GM23338 (cell line): ENCODE measurements around the gene PICALM. TPM values are rescaled to one million over a fixed set of nuclear protein-coding genes. Genes with fewer than 3 reads are reported as not detected.

Source experiments
- ATAC-seq: fragments of 200-7000 bp; cut with Tn5 transposase; 3 replicates; pipeline ENCODE4 v1.9.1; 2020
- DNase-seq: peaks from one replicate; pipeline ENCODE4 v3.0.0-alpha.2; 2015; ENCODE audit warnings: low spot score
- H2AFZ ChIP-seq: fragments of 200-600 bp; sonication (generic); 2 replicates; pipeline ENCODE4 v1.8.0; 2016; ENCODE audit warnings: antibody characterized with exemption, mild to moderate bottlenecking, moderate library complexity
- H3F3A ChIP-seq: fragments of 200-600 bp; sonication (generic); replicated peaks from 2 replicates; pipeline ENCODE4 v1.8.0; 2017; ENCODE audit warnings: antibody characterized with exemption, mixed run types, low read depth
- H3K27ac ChIP-seq: fragments of 200-600 bp; sonication (generic); 2 replicates; pipeline ENCODE4 v1.6.1; 2016; ENCODE audit warnings: low read depth
- H3K27me3 ChIP-seq: fragments of 200-600 bp; sonication (generic); 2 replicates; pipeline ENCODE4 v1.8.0; 2016; ENCODE audit warnings: mild to moderate bottlenecking, mixed run types, moderate library complexity; ENCODE audit not compliant: insufficient read depth
- H3K36me3 ChIP-seq: fragments of 200-600 bp; sonication (generic); 2 replicates; pipeline ENCODE4 v1.8.0; 2016; ENCODE audit warnings: mild to moderate bottlenecking; ENCODE audit not compliant: insufficient read depth
- H3K4me1 ChIP-seq: fragments of 200-600 bp; sonication (generic); 2 replicates; pipeline ENCODE4 v1.8.0; 2016; ENCODE audit warnings: mild to moderate bottlenecking, moderate library complexity; ENCODE audit not compliant: insufficient read depth
- H3K4me2 ChIP-seq: fragments of 200-600 bp; sonication (generic); 2 replicates; pipeline ENCODE4 v1.7.1; 2017; ENCODE audit warnings: mixed run types
- H3K4me3 ChIP-seq: fragments of 200-600 bp; sonication (generic); 2 replicates; pipeline ENCODE4 v1.6.1; 2016; ENCODE audit warnings: mixed run types
- H3K79me2 ChIP-seq: fragments of 200-600 bp; sonication (generic); replicated peaks from 2 replicates; pipeline ENCODE4 v1.8.0; 2017; ENCODE audit warnings: mild to moderate bottlenecking; ENCODE audit not compliant: insufficient read depth
- H3K9me2 ChIP-seq: fragments of 200-600 bp; sonication (generic); 2 replicates; pipeline ENCODE4 v1.8.0; 2017; ENCODE audit not compliant: insufficient read depth
- H4K20me1 ChIP-seq: fragments of 200-600 bp; sonication (generic); replicated peaks from 2 replicates; pipeline ENCODE4 v1.8.0; 2017; ENCODE audit warnings: mild to moderate bottlenecking; ENCODE audit not compliant: insufficient read depth
- H3K27ac Mint-ChIP-seq: 2 replicates; pipeline ENCODE4 v1.8.0; 2020; ENCODE audit warnings: inconsistent platforms, mild to moderate bottlenecking, moderate library complexity, mixed read lengths
- H3K27me3 Mint-ChIP-seq: 3 replicates; pipeline ENCODE4 v1.8.0; 2022; ENCODE audit warnings: low read depth, mild to moderate bottlenecking, moderate library complexity, mixed read lengths, inconsistent platforms; ENCODE audit not compliant: insufficient read depth, poor library complexity
- H3K36me3 Mint-ChIP-seq: 3 replicates; pipeline ENCODE4 v1.8.0; 2021; ENCODE audit warnings: low read depth, mild to moderate bottlenecking, inconsistent platforms, moderate library complexity, mixed read lengths
- H3K4me1 Mint-ChIP-seq: 3 replicates; pipeline ENCODE4 v1.8.0; 2020; ENCODE audit warnings: mild to moderate bottlenecking, inconsistent platforms, mixed read lengths
- H3K4me3 Mint-ChIP-seq: 3 replicates; pipeline ENCODE4 v1.8.0; 2021; ENCODE audit warnings: moderate library complexity, mild to moderate bottlenecking, inconsistent platforms, mixed read lengths
- H3K9me3 Mint-ChIP-seq: 3 replicates; pipeline ENCODE4 v1.8.0; 2020; ENCODE audit warnings: moderate library complexity, mild to moderate bottlenecking, inconsistent platforms, mixed read lengths
- CREB1 ChIP-seq: fragments of 250-450 bp; sonication (Bioruptor Pico); IDR thresholded peaks from 2 replicates; pipeline ENCODE4 v1.5.0; 2020; ENCODE audit warnings: low read depth, mild to moderate bottlenecking, moderate library complexity
- EZH2phosphoT487 ChIP-seq: fragments of 200-600 bp; sonication (generic); IDR thresholded peaks from one replicate; pipeline ENCODE4 v1.8.1; 2018; ENCODE audit warnings: antibody characterized with exemption; ENCODE audit not compliant: unreplicated experiment
- JUNB ChIP-seq: IDR thresholded peaks from one replicate; pipeline ENCODE4 v1.6.1; 2016; ENCODE audit warnings: antibody characterized with exemption; ENCODE audit not compliant: unreplicated experiment
- STAT1 ChIP-seq: IDR thresholded peaks from one replicate; pipeline ENCODE4 v1.6.1; 2016; ENCODE audit warnings: antibody characterized with exemption; ENCODE audit not compliant: unreplicated experiment
- ZNF331 ChIP-seq: fragments of 250-450 bp; sonication (Bioruptor Pico); IDR thresholded peaks from 2 replicates; pipeline ENCODE4 v1.5.0; 2020; ENCODE audit warnings: low read depth, mild to moderate bottlenecking, moderate library complexity
- polyA plus RNA-seq: library from polyadenylated mRNA; unstranded; fragments of >200 nt; fragmentation: Nextera tagmentation; extraction: Ambion mirVana; gene quantifications from 2 replicates; pipeline ENCODE4 v1.2.1, GENCODE V29; 2016
- total RNA-seq: library from RNA; depleted of rRNA; stranded (reverse); fragments of >200 nt; shearing (Covaris generic); gene quantifications from 2 replicates; pipeline ENCODE4 v1.2.3, GENCODE V29; 2014
- TF ChIP-seq, protein P1 (sequence below): fragments of 250-450 bp; sonication (Bioruptor Pico); IDR thresholded peaks from 2 replicates; pipeline ENCODE4 v1.5.0; 2020; ENCODE audit warnings: mild to moderate bottlenecking, moderate library complexity
- TF ChIP-seq, protein P2 (sequence below): IDR thresholded peaks from one replicate; pipeline ENCODE4 v1.6.1; 2018; ENCODE audit warnings: antibody characterized with exemption; ENCODE audit not compliant: unreplicated experiment

PICALM gene
- total and polyA plus RNA-seq, 2 experiments from 2014 or later: 27.9 to 134 TPM

DNA sequence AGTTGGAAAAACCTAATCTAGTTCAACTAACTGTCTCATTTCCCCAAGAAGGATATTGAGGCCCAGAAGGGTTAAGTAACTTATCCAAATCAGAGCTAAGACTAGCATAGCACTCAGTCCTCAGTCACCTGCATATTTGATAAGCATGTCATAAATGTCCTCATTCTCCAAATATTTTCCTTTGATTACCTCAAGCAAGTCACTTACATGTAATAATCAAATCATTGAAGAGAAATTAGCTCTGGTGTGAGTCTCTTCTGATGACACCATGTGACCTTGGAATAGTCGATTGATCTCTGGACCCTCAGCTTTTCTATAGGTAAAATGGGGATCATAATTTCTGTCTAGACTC lies 48.8 kb upstream of the PICALM start:
- Histone ChIP-seq H3F3A (no peaks in the 10 kb centered on the region), H3K4me3 (no peak overlapping the region), H2AFZ (no peak overlapping the region), H3K4me1 (no peaks in the 10 kb centered on the region), H4K20me1 (no peaks in the 10 kb centered on the region), H3K36me3 (no peaks in the 10 kb centered on the region), H3K27ac (no peak overlapping the region), H3K9me2 (0 out of 2 replicates have a peak, but pooled peaks cover 6% of the 10 kb centered on the region), H3K4me2 (no peak overlapping the region), H3K27me3 (no peaks in the 10 kb centered on the region), H3K79me2 (no peaks in the 10 kb centered on the region)
- Mint-ChIP-seq H3K27ac (no peak overlapping the region), H3K4me1 (no peaks in the 10 kb centered on the region), H3K4me3 (no peak overlapping the region), H3K27me3 (no peaks in the 10 kb centered on the region), H3K9me3 (no peaks in the 10 kb centered on the region), H3K36me3 (no peaks in the 10 kb centered on the region)
- DNase-seq: no peak
- no peak for ATAC-seq
- TF ChIP-seq, protein P1, sequence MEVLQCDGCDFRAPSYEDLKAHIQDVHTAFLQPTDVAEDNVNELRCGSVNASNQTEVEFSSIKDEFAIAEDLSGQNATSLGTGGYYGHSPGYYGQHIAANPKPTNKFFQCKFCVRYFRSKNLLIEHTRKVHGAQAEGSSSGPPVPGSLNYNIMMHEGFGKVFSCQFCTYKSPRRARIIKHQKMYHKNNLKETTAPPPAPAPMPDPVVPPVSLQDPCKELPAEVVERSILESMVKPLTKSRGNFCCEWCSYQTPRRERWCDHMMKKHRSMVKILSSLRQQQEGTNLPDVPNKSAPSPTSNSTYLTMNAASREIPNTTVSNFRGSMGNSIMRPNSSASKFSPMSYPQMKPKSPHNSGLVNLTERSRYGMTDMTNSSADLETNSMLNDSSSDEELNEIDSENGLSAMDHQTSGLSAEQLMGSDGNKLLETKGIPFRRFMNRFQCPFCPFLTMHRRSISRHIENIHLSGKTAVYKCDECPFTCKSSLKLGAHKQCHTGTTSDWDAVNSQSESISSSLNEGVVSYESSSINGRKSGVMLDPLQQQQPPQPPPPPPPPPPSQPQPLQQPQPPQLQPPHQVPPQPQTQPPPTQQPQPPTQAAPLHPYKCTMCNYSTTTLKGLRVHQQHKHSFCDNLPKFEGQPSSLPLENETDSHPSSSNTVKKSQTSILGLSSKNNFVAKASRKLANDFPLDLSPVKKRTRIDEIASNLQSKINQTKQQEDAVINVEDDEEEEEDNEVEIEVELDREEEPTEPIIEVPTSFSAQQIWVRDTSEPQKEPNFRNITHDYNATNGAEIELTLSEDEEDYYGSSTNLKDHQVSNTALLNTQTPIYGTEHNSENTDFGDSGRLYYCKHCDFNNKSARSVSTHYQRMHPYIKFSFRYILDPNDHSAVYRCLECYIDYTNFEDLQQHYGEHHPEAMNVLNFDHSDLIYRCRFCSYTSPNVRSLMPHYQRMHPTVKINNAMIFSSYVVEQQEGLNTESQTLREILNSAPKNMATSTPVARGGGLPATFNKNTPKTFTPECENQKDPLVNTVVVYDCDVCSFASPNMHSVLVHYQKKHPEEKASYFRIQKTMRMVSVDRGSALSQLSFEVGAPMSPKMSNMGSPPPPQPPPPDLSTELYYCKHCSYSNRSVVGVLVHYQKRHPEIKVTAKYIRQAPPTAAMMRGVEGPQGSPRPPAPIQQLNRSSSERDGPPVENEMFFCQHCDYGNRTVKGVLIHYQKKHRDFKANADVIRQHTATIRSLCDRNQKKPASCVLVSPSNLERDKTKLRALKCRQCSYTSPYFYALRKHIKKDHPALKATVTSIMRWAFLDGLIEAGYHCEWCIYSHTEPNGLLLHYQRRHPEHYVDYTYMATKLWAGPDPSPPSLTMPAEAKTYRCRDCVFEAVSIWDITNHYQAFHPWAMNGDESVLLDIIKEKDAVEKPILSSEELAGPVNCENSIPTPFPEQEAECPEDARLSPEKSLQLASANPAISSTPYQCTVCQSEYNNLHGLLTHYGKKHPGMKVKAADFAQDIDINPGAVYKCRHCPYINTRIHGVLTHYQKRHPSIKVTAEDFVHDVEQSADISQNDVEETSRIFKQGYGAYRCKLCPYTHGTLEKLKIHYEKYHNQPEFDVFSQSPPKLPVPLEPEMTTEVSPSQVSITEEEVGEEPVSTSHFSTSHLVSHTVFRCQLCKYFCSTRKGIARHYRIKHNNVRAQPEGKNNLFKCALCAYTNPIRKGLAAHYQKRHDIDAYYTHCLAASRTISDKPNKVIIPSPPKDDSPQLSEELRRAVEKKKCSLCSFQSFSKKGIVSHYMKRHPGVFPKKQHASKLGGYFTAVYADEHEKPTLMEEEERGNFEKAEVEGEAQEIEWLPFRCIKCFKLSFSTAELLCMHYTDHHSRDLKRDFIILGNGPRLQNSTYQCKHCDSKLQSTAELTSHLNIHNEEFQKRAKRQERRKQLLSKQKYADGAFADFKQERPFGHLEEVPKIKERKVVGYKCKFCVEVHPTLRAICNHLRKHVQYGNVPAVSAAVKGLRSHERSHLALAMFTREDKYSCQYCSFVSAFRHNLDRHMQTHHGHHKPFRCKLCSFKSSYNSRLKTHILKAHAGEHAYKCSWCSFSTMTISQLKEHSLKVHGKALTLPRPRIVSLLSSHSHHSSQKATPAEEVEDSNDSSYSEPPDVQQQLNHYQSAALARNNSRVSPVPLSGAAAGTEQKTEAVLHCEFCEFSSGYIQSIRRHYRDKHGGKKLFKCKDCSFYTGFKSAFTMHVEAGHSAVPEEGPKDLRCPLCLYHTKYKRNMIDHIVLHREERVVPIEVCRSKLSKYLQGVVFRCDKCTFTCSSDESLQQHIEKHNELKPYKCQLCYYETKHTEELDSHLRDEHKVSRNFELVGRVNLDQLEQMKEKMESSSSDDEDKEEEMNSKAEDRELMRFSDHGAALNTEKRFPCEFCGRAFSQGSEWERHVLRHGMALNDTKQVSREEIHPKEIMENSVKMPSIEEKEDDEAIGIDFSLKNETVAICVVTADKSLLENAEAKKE (CRISPR knock-in tag): no peak
- TF ChIP-seq ZNF331 (CRISPR knock-in tag) (no peak), CREB1 (CRISPR knock-in tag) (no peak), EZH2phosphoT487 (no peak), JUNB (no peak), STAT1 (no peak)

DNA sequence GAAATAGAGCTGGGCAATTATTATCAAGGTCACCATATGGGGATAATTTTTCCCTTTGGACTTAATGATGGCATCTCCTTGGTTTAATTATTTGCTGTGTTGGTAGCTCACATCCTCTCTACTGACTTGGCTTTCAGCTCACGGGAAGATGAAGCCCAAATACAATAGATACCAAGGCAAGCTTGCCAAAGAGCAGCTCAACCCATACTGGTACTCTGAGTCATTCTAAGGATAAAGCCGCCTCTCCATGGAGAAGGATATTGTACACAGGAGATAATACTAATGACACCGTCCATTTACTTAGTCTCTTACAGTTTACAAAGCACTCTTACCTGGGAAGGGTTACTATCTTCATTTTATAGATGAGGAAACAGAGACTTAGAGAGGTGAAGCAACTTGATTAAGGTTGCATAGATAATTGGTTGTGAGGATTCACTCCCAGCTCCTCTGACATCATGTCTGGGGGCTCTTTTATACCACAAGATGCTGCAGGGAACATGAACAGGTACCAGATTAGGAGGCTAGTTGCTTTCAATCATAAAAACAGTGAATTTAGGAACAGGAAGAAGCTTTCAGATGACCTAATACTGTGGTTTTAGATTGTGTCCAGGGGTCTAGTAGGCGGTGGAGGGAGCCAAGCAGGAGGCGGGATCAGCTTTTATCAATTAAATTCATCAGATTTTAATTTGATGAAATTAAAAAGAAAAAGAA lies 48.3 kb upstream of the PICALM start:
- Mint-ChIP-seq H3K4me3 (no peak overlapping the region), H3K36me3 (peaks cover 3% of the 10 kb centered on the region; the same call in 1 of the 3 replicates), H3K4me1 (no peaks in the 10 kb centered on the region), H3K27ac (no peak overlapping the region), H3K27me3 (no peaks in the 10 kb centered on the region), H3K9me3 (peaks cover 3% of the 10 kb centered on the region)
- H4K20me1 ChIP-seq: no peaks in the 10 kb centered on the region
- no peak for TF ChIP-seq ZNF331 (CRISPR knock-in tag)
- TF ChIP-seq, protein P2, sequence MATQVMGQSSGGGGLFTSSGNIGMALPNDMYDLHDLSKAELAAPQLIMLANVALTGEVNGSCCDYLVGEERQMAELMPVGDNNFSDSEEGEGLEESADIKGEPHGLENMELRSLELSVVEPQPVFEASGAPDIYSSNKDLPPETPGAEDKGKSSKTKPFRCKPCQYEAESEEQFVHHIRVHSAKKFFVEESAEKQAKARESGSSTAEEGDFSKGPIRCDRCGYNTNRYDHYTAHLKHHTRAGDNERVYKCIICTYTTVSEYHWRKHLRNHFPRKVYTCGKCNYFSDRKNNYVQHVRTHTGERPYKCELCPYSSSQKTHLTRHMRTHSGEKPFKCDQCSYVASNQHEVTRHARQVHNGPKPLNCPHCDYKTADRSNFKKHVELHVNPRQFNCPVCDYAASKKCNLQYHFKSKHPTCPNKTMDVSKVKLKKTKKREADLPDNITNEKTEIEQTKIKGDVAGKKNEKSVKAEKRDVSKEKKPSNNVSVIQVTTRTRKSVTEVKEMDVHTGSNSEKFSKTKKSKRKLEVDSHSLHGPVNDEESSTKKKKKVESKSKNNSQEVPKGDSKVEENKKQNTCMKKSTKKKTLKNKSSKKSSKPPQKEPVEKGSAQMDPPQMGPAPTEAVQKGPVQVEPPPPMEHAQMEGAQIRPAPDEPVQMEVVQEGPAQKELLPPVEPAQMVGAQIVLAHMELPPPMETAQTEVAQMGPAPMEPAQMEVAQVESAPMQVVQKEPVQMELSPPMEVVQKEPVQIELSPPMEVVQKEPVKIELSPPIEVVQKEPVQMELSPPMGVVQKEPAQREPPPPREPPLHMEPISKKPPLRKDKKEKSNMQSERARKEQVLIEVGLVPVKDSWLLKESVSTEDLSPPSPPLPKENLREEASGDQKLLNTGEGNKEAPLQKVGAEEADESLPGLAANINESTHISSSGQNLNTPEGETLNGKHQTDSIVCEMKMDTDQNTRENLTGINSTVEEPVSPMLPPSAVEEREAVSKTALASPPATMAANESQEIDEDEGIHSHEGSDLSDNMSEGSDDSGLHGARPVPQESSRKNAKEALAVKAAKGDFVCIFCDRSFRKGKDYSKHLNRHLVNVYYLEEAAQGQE: no peak
- H3K4me3 ChIP-seq: no peak overlapping the region
- H3K36me3 ChIP-seq: no peaks in the 10 kb centered on the region
- DNase-seq: no peak
- no peak overlapping the region for H3K27ac ChIP-seq
- H3K4me2 ChIP-seq: no peak overlapping the region
- ATAC-seq: no peak
- no peak overlapping the region for H2AFZ ChIP-seq
- no peaks in the 10 kb centered on the region for H3K4me1 ChIP-seq
- no peaks in the 10 kb centered on the region for H3K79me2 ChIP-seq
- H3K27me3 ChIP-seq: no peaks in the 10 kb centered on the region
- H3F3A ChIP-seq: no peaks in the 10 kb centered on the region
- 0 out of 2 replicates have a peak, but pooled peaks cover 3% of the 10 kb centered on the region for H3K9me2 ChIP-seq
